8988T (cell line): ENCODE results near the gene PAMR1.

Experiments used
- DNase-seq: peaks from one replicate; pipeline ENCODE4 v3.0.0; 2011

The PAMR1 gene

GRCh38 chr11:35393098-35393497 lies 132.3 kb downstream of the PAMR1 start:
- DNase-seq = no peak

GRCh38 chr11:35391922-35392688 lies 133.3 kb downstream of the PAMR1 start:
- peak; percentile 56 for DNase-seq

- DNase-seq = no peak
Measured at GRCh38 chr11:35390737-35391682, 134.4 kb downstream of the PAMR1 start.

- no peak for DNase-seq
Measured at GRCh38 chr11:35389897-35390465, 135.4 kb downstream of the PAMR1 start.

GRCh38 chr11:35389112-35389511 lies 136.3 kb downstream of the PAMR1 start:
- no peak for DNase-seq

GRCh38 chr11:35388061-35388460 lies 137.4 kb downstream of the PAMR1 start:
- DNase-seq = no peak

- DNase-seq = no peak
Measured at GRCh38 chr11:35387111-35387982, 138.1 kb downstream of the PAMR1 start.

GRCh38 chr11:35383953-35384352 lies 141.5 kb downstream of the PAMR1 start:
- DNase-seq = no peak
